GM20000 (cell line): Measurements from ENCODE around the gene TAF1B.

Experiments used
- DNase-seq: peaks from one replicate; pipeline ENCODE4 v3.0.0; 2012; ENCODE audit warnings: low spot score
- TF ChIP-seq, protein P1 (sequence below): IDR thresholded peaks from 2 replicates; pipeline ENCODE4 v1.5.1; 2012; ENCODE audit warnings: mild to moderate bottlenecking, control low read depth; ENCODE audit errors: extremely low read depth, missing control alignments

Gene TAF1B

DNA sequence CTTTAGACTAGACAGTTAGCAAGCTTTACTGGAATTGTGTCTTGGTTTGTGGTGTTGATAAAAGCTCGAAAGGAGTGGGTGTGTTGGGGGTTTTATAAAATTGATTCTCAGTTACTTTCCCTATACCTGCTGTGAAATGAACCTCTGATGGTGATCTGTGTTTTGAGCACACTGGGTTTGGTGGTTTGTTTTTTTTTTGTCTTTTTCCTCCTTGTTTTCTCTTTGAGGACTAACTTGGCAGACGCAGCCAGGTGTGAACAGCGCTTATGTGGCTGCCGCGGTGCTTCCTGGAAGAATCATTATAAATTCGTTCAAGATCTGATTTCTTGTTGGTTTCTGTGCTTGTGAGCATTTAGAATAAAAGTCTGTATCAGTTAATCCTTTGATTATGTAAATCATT, 136.7 kb downstream of the TAF1B start:
- DNase-seq: no peak

DNA sequence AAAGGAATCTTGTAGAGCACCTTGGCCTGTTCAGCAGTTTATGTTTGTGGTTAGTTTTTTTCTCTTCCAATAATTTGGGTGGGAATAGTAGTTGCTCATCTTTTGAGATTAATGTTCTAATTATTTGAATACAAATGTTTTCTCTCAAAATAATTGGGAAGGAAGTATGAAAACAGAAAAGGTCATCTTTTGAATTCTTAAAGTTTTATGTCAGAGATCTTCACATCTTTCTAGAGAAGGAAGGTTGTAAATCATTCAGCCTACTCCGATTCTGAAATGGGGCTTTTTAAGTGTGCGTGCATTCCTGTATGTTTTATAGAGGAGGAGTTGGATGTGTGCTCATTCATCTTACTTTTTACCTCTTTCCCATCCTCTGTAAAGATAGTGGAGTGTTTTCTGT, 137.2 kb downstream of the TAF1B start:
- TF ChIP-seq, protein P1, sequence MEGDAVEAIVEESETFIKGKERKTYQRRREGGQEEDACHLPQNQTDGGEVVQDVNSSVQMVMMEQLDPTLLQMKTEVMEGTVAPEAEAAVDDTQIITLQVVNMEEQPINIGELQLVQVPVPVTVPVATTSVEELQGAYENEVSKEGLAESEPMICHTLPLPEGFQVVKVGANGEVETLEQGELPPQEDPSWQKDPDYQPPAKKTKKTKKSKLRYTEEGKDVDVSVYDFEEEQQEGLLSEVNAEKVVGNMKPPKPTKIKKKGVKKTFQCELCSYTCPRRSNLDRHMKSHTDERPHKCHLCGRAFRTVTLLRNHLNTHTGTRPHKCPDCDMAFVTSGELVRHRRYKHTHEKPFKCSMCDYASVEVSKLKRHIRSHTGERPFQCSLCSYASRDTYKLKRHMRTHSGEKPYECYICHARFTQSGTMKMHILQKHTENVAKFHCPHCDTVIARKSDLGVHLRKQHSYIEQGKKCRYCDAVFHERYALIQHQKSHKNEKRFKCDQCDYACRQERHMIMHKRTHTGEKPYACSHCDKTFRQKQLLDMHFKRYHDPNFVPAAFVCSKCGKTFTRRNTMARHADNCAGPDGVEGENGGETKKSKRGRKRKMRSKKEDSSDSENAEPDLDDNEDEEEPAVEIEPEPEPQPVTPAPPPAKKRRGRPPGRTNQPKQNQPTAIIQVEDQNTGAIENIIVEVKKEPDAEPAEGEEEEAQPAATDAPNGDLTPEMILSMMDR: no peak
- DNase-seq: no peak

More for the DNA sequence above, 136.7 kb downstream of the TAF1B start:
- TF ChIP-seq, protein P1: no peak

DNA sequence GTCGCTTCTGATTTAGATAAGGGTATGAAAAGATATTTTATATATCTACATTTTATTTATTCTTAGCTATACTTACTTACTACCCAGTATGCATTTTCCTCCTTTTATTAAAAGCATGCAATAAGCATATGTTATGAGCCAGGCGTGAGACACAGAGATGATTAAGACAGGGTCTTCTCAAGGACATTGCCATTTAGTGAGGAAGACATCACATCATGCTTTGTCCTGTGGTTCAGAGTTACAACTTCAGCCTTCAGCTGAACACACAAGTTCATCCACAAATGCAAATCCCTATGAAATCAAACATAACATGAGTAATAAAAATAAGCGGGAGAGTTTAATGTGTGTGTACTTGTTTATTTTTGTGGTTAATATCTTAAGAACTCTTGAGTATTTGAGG, 138.4 kb downstream of the TAF1B start:
- DNase-seq: no peak
- TF ChIP-seq, protein P1: no peak

DNA sequence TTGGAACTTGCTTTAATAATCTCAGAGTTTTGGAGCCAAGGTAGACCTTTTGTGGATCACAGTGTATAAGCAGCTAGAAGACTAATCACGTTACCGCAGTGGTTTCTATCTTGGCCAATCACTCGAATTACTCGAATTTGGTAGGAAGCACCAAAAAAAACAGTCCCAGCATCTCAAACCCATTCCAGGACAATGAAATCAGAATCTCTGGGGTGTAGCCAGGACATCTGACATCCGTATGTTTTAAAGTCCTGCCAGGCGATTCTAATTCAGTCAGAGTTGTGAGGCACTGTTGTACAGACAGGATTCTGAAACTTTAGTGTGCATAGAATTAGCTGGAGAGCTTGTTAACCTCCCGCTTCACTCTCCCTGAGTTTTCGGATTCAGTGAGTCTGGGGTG, 139.0 kb downstream of the TAF1B start:
- TF ChIP-seq, protein P1: no peak
- DNase-seq: no peak

DNA sequence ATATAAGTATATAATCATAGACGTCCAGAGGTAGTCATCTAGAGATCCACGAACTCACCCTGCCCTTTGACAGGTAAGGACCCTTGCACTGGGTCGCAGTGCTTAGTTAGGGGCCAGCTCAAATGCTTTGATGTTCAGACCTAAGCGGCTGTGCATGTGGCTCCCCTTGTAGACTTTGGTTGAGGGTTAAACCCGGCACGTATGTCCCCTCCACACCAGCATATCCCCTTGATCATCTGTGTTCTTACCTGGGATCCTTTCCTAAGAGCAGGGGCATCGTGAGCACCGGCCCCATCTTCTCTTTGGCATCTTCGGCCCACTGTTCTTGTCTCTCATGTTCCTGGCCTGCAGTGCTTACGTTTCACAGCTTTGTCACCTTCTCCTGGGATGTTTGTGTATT, 139.6 kb downstream of the TAF1B start:
- no peak for DNase-seq

DNA sequence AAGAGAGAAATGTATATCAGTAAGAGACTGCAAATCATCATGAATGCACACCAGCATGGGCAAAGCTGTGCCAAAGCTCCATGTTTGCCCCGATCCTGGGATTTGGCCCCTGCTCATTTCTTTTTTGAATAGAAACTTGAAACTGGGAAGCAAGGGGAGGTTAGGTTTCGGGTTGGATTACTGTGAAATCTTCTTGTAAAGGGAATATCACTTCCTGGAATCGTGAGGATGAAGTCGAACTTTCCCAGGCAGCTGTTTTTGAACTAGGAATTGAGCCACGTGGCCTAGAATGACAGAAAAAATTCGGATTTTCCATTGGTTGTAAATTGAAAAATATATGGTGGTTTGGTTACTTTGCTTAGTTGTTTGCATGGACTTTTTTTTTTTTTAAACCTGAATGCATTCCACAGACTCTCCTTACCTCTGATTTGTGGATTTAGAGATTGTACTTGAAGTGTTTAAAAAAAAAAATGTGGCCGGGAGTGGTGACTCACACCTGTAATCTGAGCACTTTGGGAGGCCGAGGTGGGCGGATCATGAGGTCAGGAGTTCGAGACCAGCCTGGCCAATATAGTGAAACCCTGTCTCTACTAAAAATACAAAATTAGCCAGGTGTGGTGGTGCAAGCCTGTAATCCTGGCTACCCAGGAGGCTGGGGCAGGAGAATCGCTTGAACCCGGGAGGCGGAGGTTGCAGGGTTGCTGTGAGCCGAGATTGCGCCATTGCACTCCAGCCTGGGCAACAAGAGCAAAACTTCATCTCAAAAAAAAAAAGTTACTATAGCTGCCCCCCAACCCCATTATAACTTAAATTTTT, 140.3 kb downstream of the TAF1B start:
- TF ChIP-seq, protein P1: no peak
- no peak for DNase-seq

More for the DNA sequence above, 139.6 kb downstream of the TAF1B start:
- TF ChIP-seq, protein P1: no peak
